PC-3 (cell line): Measurements from ENCODE around the gene GZMB.
"Not testable (repeated sequence)": the region's sequence is repeated elsewhere in the genome, so short reads cannot be mapped to it uniquely, and the experiment has no call there.

Experiments used
- EZH2 ChIP-seq: fragments of 300-600 bp; sonication (generic); IDR thresholded peaks from one replicate; pipeline ENCODE4 v1.6.1; 2017; ENCODE audit warnings: antibody characterized with exemption, mild to moderate bottlenecking, low read length; ENCODE audit not compliant: unreplicated experiment
- EZH2phosphoT487 ChIP-seq: fragments of 300-600 bp; sonication (generic); IDR thresholded peaks from 2 replicates; pipeline ENCODE4 v1.6.1; 2018; ENCODE audit warnings: mild to moderate bottlenecking, antibody characterized with exemption, low read length, borderline replicate concordance
- TF ChIP-seq, protein P1 (sequence below): fragments of 300-600 bp; sonication (generic); conservative IDR thresholded peaks from 2 replicates; pipeline ENCODE4 v1.5.1; 2017; ENCODE audit warnings: antibody characterized with exemption, low read depth, mild to moderate bottlenecking, low read length

DNA sequence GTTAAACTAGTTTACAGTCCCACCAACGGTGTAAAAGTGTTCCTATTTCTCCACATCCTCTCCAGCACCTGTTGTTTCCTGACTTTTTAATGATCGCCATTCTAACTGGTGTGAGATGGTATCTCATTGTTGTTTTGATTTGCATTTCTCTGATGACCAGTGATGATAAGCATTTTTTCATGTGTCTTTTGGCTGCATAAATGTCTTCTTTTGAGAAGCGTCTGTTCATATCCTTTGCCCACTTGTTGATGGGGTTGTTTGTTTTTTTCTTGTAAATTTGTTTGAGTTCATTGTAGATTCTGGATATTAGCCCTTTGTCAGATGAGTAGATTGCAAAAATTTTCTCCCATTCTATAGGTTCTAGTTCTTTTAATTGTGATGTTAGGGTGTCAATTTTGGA lies 49.6 kb downstream of the GZMB start:
- not testable (repeated sequence) for TF ChIP-seq EZH2phosphoT487, EZH2
- TF ChIP-seq, protein P1, sequence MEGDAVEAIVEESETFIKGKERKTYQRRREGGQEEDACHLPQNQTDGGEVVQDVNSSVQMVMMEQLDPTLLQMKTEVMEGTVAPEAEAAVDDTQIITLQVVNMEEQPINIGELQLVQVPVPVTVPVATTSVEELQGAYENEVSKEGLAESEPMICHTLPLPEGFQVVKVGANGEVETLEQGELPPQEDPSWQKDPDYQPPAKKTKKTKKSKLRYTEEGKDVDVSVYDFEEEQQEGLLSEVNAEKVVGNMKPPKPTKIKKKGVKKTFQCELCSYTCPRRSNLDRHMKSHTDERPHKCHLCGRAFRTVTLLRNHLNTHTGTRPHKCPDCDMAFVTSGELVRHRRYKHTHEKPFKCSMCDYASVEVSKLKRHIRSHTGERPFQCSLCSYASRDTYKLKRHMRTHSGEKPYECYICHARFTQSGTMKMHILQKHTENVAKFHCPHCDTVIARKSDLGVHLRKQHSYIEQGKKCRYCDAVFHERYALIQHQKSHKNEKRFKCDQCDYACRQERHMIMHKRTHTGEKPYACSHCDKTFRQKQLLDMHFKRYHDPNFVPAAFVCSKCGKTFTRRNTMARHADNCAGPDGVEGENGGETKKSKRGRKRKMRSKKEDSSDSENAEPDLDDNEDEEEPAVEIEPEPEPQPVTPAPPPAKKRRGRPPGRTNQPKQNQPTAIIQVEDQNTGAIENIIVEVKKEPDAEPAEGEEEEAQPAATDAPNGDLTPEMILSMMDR, result not testable (repeated sequence)
